Subcutaneous adipose tissue (tissue), 4 donors: Measurements from ENCODE around the gene MID1IP1. TPM values are rescaled to one million over a fixed set of nuclear protein-coding genes. Genes with fewer than 3 reads are reported as not detected.

Experiments
- total RNA-seq, 4 donors: library from RNA; depleted of rRNA; stranded (reverse); fragments of >200 nt; gene quantifications; one replicate each; pipeline ENCODE4 v1.1.0, GENCODE V29; 2016
- TF ChIP-seq, protein P1 (sequence below): fragments of 450-650 bp; IDR thresholded peaks from one replicate; pipeline ENCODE4 v1.5.1; 2016; ENCODE audit warnings: low read depth, mild to moderate bottlenecking, control low read depth, antibody characterized with exemption, moderate library complexity

The MID1IP1 gene
- total RNA-seq, 4 donors from 2014 or later = 30.0 to 57.9 (median 48.2) TPM

DNA sequence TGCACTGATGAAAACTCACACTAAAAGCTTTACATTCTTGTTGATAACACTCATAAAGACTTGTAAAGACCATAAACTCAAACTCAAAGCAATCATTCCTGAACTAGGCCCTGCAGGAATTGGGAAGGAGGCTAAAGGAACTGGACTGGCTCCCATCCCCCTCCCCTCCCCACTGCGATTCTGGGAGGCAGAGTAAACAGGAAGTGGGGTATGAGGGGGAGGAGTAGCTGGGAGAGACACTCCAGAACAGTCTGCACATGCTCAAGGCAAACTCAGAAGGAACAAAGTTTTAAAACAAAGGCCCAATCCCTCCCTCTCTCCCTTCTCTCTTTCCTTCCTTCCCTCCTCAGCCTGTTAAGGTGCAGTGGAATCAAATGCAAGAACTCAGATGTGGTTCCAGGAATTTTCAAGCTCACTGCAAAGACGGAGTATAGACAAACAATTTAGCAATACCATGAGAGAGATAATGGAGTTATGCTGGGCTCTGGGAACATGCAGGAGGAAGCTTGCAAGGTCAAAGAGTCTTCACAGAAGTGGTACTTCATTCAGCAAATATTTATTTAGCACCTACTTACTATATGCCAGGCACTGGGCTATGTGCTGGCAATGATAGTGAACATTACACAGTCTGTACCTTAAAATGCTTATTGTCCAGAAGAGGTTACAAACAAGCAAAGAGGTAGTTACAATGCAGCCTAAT lies 15.9 kb downstream of the MID1IP1 start:
- TF ChIP-seq, protein P1, sequence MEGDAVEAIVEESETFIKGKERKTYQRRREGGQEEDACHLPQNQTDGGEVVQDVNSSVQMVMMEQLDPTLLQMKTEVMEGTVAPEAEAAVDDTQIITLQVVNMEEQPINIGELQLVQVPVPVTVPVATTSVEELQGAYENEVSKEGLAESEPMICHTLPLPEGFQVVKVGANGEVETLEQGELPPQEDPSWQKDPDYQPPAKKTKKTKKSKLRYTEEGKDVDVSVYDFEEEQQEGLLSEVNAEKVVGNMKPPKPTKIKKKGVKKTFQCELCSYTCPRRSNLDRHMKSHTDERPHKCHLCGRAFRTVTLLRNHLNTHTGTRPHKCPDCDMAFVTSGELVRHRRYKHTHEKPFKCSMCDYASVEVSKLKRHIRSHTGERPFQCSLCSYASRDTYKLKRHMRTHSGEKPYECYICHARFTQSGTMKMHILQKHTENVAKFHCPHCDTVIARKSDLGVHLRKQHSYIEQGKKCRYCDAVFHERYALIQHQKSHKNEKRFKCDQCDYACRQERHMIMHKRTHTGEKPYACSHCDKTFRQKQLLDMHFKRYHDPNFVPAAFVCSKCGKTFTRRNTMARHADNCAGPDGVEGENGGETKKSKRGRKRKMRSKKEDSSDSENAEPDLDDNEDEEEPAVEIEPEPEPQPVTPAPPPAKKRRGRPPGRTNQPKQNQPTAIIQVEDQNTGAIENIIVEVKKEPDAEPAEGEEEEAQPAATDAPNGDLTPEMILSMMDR = no peak

DNA sequence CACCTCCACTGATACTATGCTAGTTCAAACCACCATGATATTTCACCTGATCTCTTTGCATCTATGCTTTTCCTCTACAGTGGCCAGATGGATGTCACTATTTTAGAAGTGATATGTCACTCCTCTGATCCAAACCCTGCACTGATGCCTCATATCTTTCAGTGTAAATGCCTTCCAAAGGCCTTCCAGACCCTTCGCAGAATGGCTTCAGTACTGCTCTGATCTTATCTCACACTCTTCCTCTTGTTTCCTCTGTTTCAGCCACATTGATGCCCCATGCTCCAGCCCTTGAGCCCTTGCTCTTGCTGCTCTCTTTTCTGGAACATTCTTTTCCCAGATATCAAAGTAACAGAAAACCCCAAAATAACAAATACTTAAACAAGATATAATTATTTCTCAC lies 17.9 kb downstream of the MID1IP1 start:
- TF ChIP-seq, protein P1 = no peak

DNA sequence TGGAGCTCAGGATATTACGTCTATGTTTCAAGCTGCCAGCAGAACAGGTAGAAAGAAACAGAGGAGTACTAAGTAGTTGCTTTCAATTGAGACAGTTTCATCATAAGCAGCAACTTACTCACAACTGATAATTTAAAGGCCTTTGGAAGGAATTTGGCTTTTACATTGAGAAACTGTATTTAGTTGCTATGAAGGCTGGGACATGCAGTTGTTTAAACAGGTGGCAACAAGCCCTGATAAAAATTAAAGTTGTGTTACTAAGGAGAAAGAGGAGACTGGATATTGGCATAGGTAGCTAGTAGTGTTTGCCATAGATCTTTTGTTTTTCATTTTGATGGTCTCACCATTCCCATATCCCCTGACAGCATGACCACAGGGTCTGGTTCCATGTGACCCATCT lies 18.4 kb downstream of the MID1IP1 start:
- TF ChIP-seq, protein P1 = no peak

- TF ChIP-seq, protein P1 = no peak
Observed at GRCh38 chrX:38820751-38821150, 19.5 kb downstream of the MID1IP1 start.

DNA sequence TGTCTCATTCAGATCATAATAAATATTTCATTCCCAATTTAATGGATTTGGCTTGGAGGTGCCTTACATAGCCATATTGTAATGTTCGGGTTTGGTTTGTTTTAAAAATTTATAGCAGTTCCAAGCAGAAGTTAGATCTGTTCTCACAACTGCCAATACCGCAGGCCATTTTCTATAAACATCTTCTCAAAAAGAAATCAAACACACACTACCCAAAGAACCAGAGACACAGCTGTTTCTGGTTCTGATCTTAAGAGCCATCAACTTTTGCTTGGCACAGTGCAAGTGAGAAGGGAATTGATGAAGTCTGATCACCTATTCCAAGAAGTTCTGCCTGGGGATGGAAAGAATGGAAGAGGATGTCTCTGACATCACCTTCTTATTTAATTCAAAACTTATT lies 22.9 kb downstream of the MID1IP1 start:
- TF ChIP-seq, protein P1 = no peak

DNA sequence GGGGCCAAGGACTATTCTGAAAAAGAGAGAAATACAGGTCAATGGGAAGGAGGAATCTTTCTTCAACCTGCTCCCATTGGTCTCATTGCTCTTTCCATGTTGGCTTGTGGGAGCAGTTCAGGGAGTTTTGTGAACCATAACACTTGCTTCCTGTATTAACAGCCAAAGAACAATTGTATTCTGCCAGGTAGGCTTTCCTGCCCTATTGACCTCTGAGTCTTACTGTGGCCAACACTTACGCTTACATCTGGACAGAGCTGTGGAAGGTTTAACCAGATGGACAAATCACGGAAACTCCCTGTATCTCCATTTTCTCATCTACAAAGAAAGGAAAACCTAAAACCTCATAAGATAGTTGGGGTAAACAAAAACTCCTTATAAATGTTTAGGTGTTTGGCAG lies 30.7 kb downstream of the MID1IP1 start:
- TF ChIP-seq, protein P1 = no peak

DNA sequence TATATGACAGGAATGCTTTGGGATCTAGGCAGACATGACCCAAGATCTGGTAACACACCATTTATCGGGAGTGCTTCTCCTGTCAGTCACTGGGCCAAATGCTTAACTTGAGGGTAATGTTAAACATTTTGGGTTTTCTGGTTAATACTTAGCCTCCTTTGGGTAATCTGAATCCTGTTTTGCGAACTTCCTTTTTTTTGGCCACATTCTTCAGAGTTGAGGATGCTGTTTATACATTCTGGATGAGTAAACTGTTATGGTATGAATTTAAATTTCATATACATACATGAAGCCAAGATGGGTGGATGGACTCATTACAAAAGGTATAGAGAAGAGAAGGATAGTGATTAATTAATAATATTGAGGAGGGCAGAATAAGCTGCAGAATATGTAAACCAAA lies 36.1 kb downstream of the MID1IP1 start:
- TF ChIP-seq, protein P1 = no peak
